Measurements from ENCODE around the gene SAYSD1.
A peak's percentile ranks its signal among the peaks of the same experiment; 100 is the strongest.
"Not testable (repeated sequence)": the region's sequence is repeated elsewhere in the genome, so short reads cannot be mapped to it uniquely, and the experiment has no call there.

The SAYSD1 gene

GRCh38 chr6:39114704-39115599 lies at the start of gene SAYSD1:
TSS of gene SAYSD1 (minus strand) at chr6:39115186. CDS start at chr6:39115089, 97 bp downstream.
- DNase-seq, result peak; percentile 75 to 91 (median 86)

- no peak for DNase-seq
These were observed 42.5 kb upstream of the SAYSD1 start for GRCh38 chr6:39157511-39157910.

GRCh38 chr6:39156801-39157200 lies 41.8 kb upstream of the SAYSD1 start:
- DNase-seq, result no peak

- no peak for DNase-seq
These were observed 39.7 kb upstream of the SAYSD1 start for GRCh38 chr6:39154705-39155104.

GRCh38 chr6:39153766-39154397 lies 38.9 kb upstream of the SAYSD1 start:
- no peak for DNase-seq

- no peak for DNase-seq
These were observed 37.3 kb upstream of the SAYSD1 start for GRCh38 chr6:39152262-39152661.

GRCh38 chr6:39151211-39151610 lies 36.2 kb upstream of the SAYSD1 start:
- no peak for DNase-seq

GRCh38 chr6:39144481-39145173 lies 29.6 kb upstream of the SAYSD1 start:
- DNase-seq, result no peak

GRCh38 chr6:39143238-39143930 lies 28.4 kb upstream of the SAYSD1 start:
- peak in 2 of 4 experiments; percentile 12 to 13 for DNase-seq

GRCh38 chr6:39140556-39141167 lies 25.7 kb upstream of the SAYSD1 start:
- DNase-seq, result no peak

- DNase-seq, result no peak
These were observed 22.3 kb upstream of the SAYSD1 start for GRCh38 chr6:39137245-39137644.

- DNase-seq, result not testable (repeated sequence)
These were observed 21.2 kb upstream of the SAYSD1 start for GRCh38 chr6:39136207-39136606.

GRCh38 chr6:39134761-39135160 lies 19.8 kb upstream of the SAYSD1 start:
- DNase-seq, result not testable (repeated sequence)

GRCh38 chr6:39130691-39131090 lies 15.7 kb upstream of the SAYSD1 start:
- DNase-seq, result no peak

GRCh38 chr6:39128832-39129231 lies 13.8 kb upstream of the SAYSD1 start:
- no peak for DNase-seq

- DNase-seq, result no peak
These were observed 13.1 kb upstream of the SAYSD1 start for GRCh38 chr6:39128106-39128505.

- DNase-seq, result no peak
These were observed 9.1 kb upstream of the SAYSD1 start for GRCh38 chr6:39124114-39124513.

GRCh38 chr6:39118921-39119320 lies 3.9 kb upstream of the SAYSD1 start:
- DNase-seq, result no peak

- no peak for DNase-seq
These were observed 640 bp downstream of the SAYSD1 start for GRCh38 chr6:39114388-39114703.

GRCh38 chr6:39113788-39114187 lies 1.2 kb downstream of the SAYSD1 start:
- no peak for DNase-seq

- no peak for DNase-seq
These were observed 3.7 kb downstream of the SAYSD1 start for GRCh38 chr6:39111280-39111679.

- DNase-seq, result no peak
These were observed 6.7 kb downstream of the SAYSD1 start for GRCh38 chr6:39108041-39108839.
